Colon (tissue), 2 donors: ENCODE measurements around the gene TSPAN9.

Source experiments
- FAIRE-seq: peaks from 2 replicates; lab custom pipeline; 2012; peaks lifted over from hg19 to GRCh38; lab: Jason Lieb, UNC
- donor health status: control.
- donor health status: control.

TSPAN9 gene

DNA sequence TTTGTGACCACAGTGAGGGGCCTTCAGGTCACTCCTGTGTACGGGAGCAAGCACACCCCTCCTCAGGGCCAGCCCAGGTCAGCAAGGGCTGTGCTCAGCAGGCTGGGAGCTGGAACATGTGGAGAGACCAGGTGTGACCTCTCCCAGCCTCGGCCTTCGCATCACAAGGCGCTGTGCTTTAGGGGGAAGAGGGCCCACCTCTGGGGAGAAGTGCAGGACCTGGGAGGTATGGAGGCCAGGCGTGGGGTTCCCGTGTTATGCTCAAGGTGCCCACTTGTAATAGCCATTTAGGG is 219.2 kb downstream of the TSPAN9 start:
- FAIRE-seq = no peak

DNA sequence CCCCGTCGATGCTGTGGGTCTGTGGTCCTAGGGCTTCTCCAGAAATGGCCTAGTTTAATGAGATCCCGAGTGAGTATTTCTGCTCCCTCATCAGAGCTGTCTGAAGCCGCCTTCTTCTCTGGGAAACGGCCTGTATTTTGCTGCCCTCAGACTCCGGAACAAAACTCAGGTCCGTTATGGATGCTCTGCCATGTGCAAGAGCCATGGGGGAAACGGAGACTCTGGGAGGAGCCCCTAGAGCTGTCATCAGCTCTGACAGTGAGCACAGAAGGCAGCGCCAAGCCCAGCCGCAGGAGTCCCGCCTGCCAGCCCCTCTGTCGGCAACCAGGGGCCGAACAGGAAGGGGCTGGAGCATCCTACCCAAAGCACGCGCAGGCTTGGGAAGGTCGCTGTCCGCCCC is 221.4 kb downstream of the TSPAN9 start:
- FAIRE-seq = no peak

DNA sequence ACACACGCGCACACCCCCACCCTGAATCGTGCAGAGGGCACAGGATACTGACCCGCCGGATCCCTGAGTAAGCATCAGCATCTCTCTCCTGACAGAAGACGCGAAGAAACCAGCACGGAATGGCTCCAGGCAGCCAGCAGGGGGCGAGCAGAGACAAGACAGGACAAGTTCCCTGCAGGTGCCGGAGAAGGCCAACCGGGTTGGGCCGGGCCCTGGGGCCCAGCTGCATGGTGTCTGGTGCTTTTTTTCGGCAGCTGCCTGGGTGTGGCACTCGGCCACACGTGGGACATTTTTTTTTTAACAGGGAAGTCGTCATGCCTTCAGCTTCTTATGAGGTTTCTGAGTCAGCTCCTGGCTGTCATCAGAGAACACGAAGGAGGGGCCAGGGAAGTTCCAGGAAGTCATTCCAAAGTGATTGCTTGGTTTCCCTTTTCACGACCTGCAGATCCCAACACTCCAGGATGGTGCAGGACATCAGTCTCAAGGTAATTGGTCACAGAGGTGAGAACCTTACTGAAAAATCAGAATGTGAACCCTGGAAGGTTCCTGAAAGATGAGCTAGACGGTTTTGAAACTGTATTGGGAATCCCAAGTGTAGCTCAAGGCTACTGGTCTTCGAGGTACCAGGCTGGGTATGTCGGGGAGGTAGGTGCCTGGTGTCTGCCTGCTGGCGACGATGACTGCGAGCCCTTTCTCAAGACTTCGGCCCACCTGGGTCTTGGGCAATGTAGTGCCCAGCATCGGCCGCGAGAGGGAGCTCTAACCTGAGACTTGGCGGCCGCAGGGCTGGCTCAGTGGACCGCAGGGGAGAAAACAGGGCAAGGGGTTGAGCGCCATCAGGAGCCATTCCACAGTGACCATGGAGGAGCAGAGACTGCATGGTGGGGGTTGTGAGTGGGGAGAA is 223.0 kb downstream of the TSPAN9 start:
- no peak for FAIRE-seq

DNA sequence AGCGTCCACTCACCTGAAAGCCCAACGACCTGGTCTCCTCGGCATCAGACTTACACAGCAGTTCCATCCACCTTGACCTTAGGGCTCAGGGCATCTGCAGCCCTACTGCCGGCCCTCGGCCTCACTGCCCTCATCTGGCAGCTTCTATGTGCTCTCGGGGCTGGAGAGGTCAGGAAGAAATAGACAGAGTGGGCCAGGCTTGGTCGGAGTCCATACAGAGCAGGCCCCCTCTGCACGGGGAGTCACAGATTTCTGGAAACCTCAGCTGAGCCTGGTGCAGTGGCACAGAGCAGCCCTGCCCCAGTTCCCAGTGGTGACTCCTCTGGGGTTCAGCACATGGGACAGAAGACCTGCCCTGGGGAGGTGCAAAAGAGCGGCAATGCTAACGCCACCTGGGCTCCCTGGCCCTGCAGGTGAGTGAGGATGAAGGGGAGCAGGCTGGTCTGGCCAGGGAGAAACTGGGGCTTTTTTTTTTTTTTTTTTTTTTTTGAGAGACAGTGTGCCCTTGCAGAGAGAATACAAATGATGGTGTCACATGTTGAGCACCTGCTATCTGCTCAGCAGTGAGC is 223.7 kb downstream of the TSPAN9 start:
- no peak for FAIRE-seq

DNA sequence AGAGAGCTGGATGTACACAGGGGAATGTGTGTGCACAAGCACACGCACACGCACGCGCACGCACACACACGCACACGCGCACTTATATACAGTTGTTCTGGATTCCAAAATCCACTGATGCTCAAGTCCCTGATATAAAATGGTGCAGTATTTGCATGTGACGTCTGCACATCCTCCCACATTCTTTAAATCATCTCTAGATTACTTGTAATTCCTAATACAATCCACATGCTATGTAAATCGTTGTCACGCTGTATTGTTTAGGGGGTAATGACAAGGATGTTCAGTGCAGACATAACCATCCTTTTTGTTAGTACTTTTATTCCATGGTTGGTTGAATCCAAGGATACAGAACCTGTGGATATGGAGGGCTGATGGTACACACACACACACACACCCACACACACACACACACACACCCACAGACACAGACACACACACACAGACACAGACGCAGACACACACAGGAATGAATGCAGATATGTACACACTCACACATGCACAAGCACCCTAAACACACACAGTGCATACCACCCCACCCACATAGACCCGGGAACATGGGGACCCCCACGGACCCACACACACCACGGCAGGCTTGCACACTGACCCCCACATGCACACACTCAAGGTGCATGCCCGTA is 225.3 kb downstream of the TSPAN9 start:
- no peak for FAIRE-seq

DNA sequence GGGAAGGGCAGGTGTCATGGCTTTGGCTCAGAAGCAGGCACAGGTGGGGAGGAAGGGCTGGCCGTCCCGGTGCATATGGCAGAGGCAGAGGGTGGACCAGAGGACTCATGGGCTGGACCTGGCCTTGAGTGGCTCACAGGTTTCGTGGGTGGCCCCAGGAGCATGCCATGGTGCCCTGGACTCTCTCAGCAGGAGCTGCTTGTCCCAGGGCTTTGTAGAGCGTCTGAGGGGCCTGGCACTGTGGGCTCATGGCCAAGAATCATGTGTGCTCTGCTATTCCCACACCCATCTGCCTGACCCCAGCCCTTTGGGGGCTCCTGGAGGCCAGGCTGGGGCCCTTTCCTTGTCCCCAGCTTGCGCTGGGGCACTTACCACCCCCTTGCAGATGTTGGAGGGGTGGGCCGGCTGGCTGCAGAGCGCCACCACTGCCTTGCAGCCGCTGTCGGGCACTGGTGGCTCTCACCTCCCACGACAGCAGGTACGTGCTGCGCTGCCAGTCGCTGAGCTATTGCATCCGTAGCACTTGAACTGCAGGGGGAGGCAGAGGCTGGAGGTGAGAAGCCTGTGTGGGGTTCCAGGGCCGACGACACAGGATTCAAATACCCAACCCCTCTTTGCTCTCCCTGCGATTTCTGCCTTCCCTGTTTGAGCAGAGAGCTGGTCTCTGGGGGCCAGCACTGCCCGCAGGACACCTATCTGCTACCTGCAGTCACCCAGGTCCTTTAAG is 226.4 kb downstream of the TSPAN9 start:
- FAIRE-seq = no peak

DNA sequence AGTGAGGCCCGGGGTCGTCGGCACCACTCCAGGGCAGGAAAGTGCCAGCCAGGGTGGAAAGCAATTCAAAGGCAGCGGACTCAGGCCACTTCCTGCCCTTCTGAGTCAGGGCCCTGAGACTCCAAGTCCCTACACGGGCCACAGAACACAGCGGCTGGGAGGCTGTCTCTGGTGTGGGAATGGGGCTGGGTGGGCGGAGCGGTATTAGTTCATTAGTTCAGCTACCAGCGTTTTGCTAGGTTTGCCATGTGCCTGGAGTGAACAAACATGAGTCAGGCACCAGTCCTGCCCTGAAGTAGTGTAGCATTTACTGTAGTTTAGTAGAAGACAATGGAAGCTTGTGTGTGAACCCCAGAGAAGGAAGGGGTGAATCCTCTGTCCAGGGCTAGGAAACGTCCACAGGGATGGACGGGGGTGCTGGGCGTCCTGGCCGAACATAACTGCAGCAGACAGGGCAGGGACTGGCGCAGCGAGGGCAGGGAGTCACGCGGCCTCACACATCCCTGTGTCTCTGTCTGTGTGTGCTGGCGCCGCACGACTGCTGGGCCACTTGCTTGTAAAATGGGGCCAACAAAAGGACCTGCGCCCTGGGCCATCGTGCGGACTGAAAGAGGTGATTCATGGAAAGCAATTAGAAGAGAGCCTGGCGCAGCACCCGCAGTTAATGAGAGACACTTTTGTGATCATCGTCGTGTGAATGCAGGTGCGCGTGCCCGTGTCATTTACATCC is 227.4 kb downstream of the TSPAN9 start:
- FAIRE-seq = no peak

DNA sequence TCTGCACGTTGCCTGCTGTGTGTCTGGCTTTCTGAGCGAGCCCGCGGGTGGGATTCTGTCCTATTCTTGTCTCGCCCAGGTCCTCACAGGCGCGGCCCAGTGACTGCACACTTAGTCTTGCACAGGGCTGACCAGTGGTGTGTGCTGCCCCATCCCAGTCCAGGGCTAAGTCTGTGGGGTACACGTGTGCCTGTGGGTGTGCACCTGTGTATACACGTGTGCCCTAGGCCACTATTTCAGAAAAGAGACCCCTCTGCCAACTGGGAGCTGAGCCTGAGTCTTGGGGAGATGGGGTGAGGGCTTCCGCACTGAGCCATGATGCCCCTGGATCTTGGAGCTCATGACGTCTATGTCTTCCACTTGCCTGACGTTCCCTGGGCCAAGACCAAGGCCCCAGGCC is 228.3 kb downstream of the TSPAN9 start:
- FAIRE-seq = no peak

DNA sequence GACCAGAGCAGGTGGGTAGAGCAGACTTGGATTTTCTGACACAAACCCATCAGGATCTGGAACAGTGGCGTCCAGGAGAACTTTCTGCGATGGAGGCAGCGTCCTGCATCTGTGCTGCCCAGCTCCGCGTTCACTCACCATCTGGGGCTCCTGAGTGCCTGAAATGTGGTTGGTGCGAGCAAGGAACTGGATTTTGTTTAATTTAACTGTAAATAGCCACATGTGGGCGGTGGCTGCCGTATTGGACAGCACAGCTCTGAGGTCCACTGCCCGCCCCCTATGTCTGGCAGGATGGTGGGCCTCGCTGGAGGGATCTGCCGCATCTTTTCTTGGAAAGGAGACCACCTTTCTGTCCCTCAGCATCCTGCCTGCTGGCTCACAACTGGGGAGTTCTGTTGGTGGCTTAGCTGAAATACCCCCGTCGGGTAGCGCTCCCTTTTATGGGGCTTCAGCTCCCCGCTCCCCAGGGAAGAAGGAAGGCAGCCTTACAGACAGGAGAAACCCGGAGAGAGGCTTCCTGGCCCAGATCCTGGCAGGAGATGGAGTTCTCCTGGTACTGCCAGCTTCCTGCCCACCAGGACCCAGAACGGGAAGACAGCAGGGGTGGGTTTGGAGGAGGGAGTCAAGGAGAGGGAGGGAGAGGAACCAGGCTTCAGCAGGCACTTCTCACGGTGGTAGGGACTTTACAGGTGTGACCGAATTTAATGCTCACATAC is 228.9 kb downstream of the TSPAN9 start:
- no peak for FAIRE-seq

DNA sequence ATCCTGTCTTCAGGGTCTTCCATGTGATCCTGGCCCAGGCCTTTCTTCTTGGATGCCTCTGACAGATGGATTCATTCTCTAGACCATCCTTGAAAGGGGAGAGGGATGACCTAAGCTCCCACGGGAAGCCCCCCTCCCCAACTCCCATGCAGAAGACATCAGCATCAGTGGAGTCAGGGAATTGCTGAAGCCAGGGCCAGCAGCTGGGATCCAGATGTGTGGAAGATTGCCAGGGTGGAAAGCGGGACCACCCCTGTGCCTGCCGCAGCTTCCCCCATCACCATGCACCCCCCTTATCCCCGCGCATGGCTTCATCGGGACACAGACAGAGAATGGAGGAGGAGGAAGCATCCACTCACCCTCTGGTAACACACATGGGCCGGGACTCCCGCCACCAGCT is 230.2 kb downstream of the TSPAN9 start:
- no peak for FAIRE-seq

DNA sequence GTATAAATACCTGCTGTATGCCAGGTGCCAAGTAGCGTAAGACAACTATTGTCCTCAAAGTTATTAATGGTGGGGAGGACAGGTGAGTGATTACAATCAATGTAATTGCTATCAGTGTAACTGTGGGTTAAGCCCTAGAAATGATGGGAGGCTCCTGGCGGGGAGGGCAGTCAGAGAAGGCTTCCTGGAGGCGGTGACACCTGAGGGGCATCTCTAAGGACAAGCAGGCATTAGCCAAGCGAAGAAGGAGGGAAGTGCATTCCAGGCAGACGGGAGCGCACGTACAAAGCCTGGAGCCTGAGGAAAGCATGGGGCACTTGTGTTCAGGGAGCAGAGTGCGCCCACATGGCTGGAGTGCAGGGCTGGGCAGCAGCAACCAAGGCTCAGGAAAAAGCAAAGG is 230.9 kb downstream of the TSPAN9 start:
- FAIRE-seq = no peak

DNA sequence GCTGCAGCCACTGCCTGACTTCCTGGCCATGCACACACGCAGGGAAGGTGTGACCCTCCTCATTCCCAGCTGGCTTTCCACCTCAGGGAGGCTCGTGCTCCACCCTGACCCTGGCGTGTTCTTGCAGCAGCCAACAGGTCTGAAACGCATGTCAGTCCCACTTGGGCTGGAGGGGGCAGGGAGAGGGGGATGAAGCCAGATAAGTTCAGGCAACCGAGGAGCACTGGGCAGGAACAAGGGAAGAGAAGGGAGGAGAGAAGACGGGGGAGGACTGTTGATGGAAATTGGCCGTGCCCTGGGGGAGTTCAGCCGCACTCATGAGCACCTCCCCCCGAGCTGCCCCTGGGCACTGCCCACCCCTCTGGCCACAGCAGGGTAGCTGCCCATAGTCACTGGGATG is 231.4 kb downstream of the TSPAN9 start:
- no peak for FAIRE-seq

DNA sequence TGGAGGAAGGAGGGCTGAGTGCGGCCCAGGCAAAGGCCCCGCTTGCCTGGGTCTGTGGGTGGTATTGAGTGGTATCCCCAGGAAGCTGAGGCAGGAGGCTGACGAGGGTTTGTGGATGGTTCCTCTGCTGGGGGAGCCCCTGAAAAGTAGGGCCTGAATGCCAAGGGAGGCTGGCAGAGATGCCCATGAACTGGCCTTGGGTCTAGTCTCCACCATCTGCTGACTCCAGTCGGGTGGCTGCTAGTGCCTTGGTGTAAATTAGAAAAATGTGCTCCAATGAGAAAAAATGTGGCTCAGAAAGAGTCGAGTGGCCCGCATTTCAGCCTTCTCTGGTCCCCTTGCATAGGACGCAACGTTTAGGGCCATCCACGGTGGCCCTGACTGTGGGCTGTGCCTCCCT is 232.6 kb downstream of the TSPAN9 start:
- no peak for FAIRE-seq

DNA sequence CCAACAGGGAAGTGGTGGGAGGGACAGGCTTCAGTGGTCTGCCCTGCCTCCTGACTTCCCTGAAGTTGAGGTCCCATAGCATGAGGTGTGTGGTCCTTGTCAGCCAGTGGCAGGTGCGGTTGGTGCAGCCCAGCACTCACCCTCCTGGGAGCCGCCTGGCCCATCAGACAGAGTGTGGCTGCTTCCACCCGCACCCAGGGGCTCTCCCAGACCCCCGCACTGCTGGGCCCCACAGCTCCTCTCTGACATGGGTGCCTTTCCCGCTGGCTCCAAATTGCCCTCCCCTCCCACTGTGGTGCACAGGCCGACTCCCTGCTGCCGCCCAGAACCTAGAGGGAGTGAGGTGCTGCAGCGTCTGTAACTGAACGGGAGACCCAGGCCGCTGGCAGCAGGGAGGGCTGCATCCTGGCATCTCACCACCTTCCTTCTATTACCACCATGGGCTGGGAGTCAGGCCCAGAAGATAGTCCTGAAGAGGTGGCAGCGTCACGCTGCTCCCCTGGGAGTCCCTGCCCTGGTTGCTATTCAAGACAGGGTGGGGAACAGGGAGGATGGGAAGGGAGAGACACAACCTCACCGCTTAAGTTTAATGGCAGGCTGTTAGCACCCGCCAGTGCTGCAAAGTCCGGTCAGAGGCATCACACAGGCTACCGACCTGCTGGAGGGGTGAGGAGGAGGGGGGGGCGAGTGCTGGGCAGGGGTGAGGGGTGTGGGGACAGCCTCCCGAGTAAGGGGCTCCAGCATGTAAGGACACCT is 233.3 kb downstream of the TSPAN9 start:
- FAIRE-seq = no peak

DNA sequence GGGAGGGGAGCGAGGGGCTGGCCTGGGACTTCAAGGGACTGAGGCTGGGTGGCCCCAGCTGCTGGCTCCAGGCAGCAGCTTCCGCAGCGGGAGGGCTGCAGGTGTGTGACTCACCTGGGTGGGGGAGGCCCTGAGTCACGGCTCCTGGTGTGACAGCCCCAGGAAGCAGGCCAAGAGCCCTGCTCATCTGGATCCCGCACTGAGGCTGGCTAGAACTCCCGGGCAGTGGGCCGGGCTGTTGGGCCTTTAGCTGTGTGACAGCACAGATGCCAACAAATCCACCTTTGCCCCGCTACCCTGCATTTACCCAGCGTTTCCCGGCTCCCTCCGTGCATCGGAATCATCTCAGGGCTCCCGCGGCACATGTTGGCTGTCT is 233.8 kb downstream of the TSPAN9 start:
- FAIRE-seq = no peak

DNA sequence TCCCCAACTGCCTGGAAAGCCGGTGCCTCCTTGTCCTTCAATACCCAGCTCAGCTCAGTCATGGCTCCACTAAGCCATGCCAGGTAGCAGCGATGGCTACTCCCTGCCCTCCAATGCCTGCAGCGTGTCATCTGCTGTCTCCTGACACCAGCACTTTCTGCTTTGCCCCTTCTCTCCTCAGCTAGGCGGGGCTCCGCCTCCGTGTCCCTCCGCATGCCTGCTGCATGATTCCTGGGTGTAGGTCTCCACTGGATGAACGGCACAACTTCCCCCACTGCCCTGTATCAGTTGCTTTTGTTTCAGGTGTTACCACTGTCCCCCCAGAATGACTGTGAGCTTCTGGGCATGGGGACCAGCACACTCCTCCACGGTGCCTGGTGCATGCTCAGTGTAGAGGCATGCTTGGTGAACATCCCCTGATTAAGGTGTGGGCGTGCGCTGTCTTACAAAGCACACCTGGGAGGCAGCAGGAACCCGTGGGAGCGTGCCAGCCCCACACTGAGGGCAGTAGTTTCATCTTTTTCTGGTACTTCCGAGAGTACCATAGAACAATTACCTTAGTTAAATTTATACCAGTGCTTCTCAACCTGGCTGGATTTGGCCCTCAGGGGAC is 234.4 kb downstream of the TSPAN9 start:
- FAIRE-seq = no peak

DNA sequence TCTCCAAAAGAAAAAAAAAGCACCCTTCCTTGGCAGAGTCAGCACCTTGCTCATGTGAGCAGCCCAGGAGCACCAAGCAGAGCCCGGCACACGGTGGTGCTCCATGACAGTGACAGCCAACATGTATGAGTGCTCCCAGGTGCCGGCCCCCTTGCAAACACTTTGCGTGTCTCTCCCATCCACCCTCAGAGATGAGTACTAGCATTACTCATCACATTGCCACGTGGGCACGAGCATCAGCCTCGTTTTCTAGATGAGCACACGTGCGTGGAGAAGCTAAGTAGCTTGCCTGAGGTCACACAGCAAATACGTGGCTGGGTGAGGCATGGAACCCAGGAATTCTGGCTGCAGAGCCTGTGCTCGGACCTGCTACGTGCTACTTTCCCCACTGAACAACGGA is 235.9 kb downstream of the TSPAN9 start:
- FAIRE-seq = no peak

DNA sequence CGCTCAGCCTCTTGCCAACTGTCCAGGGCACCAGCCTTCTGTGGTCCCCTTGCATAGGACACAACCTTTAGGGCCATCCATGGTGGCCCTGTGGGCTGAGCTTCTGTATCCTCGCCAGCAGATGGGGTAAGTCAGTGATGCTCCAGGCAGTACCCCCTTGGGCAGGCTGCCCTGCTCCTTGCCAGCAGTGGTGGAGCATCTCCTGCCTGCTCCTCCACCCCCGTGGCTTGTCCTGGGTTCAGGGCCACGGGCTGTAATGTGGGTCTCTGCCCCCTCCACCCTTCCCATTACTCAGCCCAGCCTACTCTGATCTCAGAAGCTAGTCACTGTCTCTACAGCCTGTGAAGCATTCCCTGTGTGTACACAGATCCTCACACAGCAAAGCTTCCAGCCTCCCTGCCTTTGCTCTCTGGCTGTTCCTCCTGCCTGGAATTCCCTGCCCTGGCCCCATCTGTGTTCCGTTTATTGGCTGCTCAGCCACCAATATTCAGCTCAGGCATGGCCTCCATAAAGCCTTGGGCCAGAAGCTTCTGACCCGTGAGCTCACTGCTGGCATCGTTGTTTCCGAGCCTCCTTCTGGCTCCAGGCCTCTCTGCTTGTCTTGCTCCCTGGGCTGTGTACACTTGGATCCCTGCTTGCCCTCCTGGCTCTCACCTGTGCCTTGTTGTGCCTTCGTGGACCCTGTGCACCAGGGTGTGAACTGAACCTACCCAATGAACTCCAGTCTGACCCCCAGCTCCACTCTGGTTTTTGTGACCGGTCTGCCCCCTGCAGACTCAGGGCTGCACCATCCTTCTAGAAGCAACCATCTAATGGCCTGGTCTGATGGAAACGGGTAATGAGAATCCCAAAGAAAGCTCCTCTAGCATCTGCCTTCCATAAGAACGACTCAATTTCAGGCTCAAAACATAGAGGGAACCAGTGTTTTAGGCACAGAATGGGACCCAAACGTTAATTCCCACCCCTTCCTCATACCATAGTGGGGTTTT is 236.8 kb downstream of the TSPAN9 start:
- no peak for FAIRE-seq

DNA sequence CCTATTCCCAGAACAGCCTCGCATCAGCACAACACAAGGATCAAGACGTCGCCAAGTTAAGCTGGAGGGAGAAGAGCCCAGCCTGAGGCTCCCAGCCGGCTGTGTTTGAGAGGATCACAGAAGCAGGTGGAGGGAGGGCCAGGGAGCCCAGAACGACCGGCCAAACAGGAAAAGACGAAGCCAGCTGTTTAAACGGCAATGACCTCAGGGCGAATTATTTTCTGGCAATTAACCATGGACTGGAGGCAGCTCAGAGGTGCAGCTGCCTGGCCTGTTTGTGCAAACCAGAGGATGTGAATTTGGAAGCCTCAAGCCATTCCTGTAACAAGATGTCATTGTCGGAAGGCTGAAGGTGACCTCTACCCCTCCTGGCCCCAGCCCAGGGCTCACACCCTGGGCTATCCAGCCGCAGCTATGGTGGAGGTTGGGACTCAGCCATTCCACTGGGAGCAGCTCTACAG is 238.1 kb downstream of the TSPAN9 start:
- FAIRE-seq = no peak
